NB4 (cell line): Measurements from ENCODE around the gene PIPOX.

Source experiments
- POLR2A ChIP-seq: IDR thresholded peaks from 2 replicates; pipeline ENCODE4 v1.6.1; 2011; ENCODE audit warnings: mild to moderate bottlenecking; ENCODE audit not compliant: insufficient read length; ENCODE audit errors: extremely low read depth
- TF ChIP-seq, protein P1 (sequence below): IDR thresholded peaks from one replicate; pipeline ENCODE4 v1.5.1; 2012; ENCODE audit warnings: low read depth, low read length

DNA sequence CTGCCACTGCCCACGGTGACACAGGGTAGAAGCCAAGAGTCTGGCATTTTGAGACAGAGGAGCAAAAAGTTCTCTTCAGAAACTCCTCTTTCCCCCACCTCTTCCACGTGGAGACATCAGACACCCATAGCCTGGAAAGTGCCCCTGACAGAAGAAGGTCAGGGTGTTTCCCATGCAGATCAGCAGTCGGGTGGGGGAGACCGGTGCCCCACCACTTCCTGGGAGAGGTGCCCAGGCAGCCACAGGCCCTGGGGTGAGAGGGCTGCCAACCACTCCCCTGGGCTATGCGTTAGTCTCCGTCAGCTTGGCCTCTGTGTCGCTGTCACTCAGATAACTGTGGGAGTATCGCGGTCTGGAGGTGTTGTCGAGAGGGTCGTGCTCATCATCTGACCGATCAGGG is 31.5 kb downstream of the PIPOX start:
- TF ChIP-seq, protein P1, sequence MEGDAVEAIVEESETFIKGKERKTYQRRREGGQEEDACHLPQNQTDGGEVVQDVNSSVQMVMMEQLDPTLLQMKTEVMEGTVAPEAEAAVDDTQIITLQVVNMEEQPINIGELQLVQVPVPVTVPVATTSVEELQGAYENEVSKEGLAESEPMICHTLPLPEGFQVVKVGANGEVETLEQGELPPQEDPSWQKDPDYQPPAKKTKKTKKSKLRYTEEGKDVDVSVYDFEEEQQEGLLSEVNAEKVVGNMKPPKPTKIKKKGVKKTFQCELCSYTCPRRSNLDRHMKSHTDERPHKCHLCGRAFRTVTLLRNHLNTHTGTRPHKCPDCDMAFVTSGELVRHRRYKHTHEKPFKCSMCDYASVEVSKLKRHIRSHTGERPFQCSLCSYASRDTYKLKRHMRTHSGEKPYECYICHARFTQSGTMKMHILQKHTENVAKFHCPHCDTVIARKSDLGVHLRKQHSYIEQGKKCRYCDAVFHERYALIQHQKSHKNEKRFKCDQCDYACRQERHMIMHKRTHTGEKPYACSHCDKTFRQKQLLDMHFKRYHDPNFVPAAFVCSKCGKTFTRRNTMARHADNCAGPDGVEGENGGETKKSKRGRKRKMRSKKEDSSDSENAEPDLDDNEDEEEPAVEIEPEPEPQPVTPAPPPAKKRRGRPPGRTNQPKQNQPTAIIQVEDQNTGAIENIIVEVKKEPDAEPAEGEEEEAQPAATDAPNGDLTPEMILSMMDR, result no peak
- no peak for TF ChIP-seq POLR2A
